ENCODE results near the gene PLSCR4.

GRCh38 chr3:146191051-146191450, 59.9 kb downstream of the PLSCR4 start:
- no peak for TF ChIP-seq TAF1 (IDR thresholded peaks at IDR 0.05; ENCODE audit: borderline replicate concordance, insufficient read depth, low read length)
- no peak for TF ChIP-seq POLR2AphosphoS5 (IDR thresholded peaks at IDR 0.05; ENCODE audit: low read depth, low read length)
- TF ChIP-seq SIN3A (IDR thresholded peaks at IDR 0.05; ENCODE audit: borderline replicate concordance, insufficient read depth, low read length): no peak
- no peak for TF ChIP-seq REST (IDR thresholded peaks at IDR 0.05; ENCODE audit: insufficient read depth in 1 of 2, low read depth in 2 of 2, low read length in 2 of 2)
